Kidney epithelial cell (primary cell): ENCODE data around the gene PCDHA10. TPM values are rescaled to one million over a fixed set of nuclear protein-coding genes. Genes with fewer than 3 reads are reported as not detected.
"Not testable (repeated sequence)": the region's sequence is repeated elsewhere in the genome, so short reads cannot be mapped to it uniquely, and the experiment has no call there.

Experiments used
- DNase-seq: peaks from one replicate; pipeline ENCODE4 v3.0.0-alpha.2; 2010; ENCODE audit warnings: low read depth
- H3K27me3 ChIP-seq: 2 replicates; pipeline ENCODE4 v1.6.0; 2011; ENCODE audit warnings: low read length; ENCODE audit not compliant: control insufficient read depth, insufficient read depth
- H3K36me3 ChIP-seq: 2 replicates; pipeline ENCODE4 v1.5.1; 2011; ENCODE audit warnings: low read length; ENCODE audit not compliant: control insufficient read depth, insufficient read depth
- H3K4me3 ChIP-seq: 2 replicates; pipeline ENCODE4 v1.5.1; 2011; ENCODE audit warnings: low read depth, mild to moderate bottlenecking, control low read depth, low read length
- total RNA-seq: library from RNA; depleted of rRNA; stranded (reverse); fragments of >200 nt; gene quantifications from 2 replicates; pipeline ENCODE4 v1.2.3, GENCODE V29; 2015
- TF ChIP-seq, protein P1 (sequence below): IDR thresholded peaks from 2 replicates; pipeline ENCODE4 v1.5.1; 2011; ENCODE audit warnings: mild to moderate bottlenecking, moderate library complexity, low read length, control low read depth, inconsistent platforms; ENCODE audit not compliant: insufficient read depth, poor library complexity, severe bottlenecking

PCDHA10 gene
- total RNA-seq, 1 donor from 2014 or later = 0.33 TPM

DNA sequence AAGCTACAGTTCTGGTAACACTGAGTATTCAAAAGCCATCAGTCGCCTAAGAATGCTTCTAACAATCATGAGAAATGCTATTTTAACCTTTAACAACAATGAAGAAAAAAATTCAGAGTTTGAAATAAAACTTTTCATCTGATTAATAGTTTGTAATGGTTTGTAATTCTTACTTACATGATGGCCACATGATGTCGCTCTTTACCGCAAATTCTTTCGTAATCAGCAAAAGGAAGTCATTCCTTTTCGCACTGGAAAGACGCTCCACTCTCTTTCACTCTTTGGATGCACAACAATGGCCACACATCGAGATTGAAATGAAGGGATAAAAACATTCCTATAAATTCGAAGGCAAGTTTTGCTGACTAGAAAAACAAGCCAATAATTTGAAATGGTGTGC is 21.7 kb upstream of the PCDHA10 start, which contains the start of gene PCDHA7:
Gene PCDHA7, plus strand, starts transcription at position 277 of the 400 bp plus-strand sequence. Its CDS starts 115 bp downstream, at position 392.
- H3K27me3 ChIP-seq = no peaks in the 10 kb centered on the region
- no peak for DNase-seq
- H3K4me3 ChIP-seq = no peak within 1 kb of the TSS
- H3K36me3 ChIP-seq = no peaks in the 10 kb centered on the region
- TF ChIP-seq, protein P1, sequence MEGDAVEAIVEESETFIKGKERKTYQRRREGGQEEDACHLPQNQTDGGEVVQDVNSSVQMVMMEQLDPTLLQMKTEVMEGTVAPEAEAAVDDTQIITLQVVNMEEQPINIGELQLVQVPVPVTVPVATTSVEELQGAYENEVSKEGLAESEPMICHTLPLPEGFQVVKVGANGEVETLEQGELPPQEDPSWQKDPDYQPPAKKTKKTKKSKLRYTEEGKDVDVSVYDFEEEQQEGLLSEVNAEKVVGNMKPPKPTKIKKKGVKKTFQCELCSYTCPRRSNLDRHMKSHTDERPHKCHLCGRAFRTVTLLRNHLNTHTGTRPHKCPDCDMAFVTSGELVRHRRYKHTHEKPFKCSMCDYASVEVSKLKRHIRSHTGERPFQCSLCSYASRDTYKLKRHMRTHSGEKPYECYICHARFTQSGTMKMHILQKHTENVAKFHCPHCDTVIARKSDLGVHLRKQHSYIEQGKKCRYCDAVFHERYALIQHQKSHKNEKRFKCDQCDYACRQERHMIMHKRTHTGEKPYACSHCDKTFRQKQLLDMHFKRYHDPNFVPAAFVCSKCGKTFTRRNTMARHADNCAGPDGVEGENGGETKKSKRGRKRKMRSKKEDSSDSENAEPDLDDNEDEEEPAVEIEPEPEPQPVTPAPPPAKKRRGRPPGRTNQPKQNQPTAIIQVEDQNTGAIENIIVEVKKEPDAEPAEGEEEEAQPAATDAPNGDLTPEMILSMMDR = no peak

DNA sequence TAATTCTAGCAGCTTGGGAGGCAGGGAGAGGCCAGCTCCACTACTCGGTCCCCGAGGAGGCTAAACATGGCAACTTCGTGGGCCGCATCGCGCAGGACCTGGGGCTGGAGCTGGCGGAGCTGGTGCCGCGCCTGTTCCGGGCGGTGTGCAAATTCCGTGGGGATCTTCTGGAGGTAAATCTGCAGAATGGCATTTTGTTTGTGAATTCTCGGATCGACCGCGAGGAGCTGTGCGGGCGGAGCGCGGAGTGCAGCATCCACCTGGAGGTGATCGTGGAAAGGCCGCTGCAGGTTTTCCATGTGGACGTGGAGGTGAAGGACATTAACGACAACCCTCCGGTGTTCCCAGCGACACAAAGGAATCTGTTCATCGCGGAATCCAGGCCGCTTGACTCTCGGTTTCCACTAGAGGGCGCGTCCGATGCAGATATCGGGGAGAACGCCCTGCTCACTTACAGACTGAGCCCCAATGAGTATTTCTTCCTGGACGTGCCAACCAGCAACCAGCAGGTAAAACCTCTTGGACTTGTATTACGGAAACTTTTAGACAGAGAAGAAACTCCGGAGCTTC is 21.2 kb upstream of the PCDHA10 start:
- not testable (repeated sequence) for H3K36me3 ChIP-seq, DNase-seq, H3K4me3 ChIP-seq, H3K27me3 ChIP-seq

DNA sequence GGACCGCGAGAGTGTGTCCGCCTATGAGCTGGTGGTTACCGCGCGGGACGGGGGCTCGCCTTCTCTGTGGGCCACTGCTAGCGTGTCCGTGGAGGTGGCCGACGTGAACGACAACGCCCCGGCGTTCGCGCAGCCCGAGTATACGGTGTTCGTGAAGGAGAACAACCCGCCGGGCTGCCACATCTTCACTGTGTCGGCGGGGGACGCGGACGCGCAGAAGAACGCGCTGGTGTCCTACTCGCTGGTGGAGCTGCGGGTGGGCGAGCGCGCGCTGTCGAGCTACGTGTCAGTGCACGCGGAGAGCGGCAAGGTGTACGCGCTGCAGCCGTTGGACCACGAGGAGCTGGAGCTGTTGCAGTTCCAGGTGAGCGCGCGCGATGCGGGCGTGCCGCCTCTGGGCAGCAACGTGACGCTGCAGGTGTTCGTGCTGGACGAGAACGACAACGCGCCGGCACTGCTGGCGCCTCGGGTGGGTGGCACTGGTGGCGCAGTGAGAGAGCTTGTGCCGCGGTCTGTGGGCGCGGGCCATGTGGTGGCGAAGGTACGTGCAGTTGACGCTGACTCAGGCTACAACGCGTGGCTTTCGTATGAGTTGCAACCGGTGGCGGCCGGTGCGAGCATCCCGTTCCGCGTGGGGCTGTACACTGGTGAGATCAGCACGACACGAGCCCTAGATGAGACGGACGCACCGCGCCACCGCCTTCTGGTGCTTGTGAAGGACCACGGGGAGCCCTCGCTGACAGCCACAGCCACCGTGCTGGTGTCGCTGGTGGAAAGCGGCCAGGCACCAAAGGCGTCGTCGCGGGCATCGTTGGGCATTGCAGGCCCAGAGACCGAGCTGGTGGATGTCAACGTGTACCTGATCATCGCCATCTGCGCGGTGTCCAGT is 19.8 kb upstream of the PCDHA10 start:
- DNase-seq = no peak

DNA sequence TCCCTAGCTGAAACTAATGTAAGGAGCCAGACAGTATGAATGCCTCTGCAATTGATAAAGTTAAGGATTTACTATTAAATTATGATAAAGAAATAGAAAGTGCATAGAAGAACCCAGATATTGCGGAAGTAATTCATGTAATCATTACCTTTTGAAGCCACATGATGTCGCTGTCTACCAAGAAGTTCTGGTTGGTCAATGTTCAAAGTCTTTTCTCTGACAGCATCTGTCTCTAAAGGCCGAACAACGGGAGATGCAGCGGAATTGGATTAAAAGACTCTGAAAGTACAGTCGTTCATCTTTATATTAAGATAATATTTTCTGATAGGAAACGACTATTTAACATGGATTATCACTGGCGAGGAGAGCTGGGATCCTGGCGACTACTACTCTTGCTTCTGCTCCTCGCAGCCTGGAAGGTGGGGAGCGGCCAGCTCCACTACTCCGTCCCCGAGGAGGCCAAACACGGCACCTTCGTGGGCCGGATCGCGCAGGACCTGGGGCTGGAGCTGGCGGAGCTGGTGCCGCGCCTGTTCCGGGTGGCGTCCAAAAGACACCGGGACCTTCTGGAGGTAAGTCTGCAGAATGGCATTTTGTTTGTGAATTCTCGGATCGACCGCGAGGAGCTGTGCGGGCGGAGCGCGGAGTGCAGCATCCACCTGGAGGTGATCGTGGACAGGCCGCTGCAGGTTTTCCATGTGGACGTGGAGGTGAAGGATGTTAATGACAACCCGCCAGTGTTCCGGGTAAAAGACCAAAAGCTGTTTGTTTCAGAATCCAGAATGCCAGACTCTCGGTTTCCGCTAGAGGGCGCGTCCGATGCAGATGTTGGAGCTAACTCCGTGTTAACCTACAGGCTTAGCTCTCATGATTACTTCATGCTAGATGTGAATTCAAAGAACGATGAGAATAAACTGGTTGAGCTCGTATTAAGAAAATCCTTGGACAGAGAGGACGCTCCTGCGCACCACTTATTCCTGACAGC is 14.4 kb upstream of the PCDHA10 start, which contains the start of gene PCDHA8:
Gene PCDHA8, plus strand, starts transcription at position 210 of the 985 bp plus-strand sequence. Its CDS starts 135 bp downstream, at position 345.
- Histone ChIP-seq H3K4me3 (no peak within 1 kb of the TSS), H3K27me3 (no peaks in the 10 kb centered on the region), H3K36me3 (no peaks in the 10 kb centered on the region)
- DNase-seq = no peak
- TF ChIP-seq, protein P1 = peak; percentile 15

More for the DNA sequence above, 19.8 kb upstream of the PCDHA10 start:
- H3K36me3 ChIP-seq = no peaks in the 10 kb centered on the region
- TF ChIP-seq, protein P1 = no peak
- H3K27me3 ChIP-seq = no peaks in the 10 kb centered on the region
- no peak overlapping the region for H3K4me3 ChIP-seq

DNA sequence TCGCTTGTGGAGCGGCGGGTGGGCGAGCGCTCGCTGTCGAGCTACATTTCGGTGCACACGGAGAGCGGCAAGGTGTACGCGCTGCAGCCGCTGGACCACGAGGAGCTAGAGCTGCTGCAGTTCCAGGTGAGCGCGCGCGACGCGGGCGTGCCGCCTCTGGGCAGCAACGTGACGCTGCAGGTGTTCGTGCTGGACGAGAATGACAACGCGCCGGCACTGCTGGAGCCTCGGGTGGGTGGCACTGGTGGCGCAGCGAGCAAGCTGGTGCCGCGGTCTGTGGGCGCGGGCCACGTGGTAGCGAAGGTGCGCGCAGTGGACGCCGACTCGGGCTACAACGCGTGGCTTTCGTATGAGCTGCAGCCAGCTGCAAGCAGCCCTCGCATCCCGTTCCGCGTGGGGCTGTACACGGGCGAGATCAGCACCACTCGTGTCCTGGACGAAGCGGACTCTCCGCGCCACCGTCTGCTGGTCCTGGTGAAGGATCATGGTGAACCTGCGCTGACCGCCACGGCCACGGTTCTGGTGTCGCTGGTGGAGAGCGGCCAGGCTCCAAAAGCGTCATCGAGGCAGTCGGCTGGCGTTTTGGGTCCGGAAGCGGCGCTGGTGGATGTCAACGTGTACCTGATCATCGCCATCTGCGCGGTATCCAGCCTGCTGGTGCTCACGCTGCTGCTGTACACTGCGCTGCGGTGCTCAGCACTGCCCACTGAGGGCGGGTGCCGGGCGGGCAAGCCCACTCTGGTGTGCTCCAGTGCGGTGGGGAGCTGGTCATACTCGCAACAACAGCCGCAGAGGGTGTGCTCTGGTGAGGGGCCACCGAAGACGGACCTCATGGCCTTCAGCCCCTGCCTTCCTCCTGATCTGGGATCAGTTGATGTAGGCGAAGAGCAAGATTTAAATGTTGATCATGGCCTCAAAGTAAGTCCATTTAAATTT is 12.6 kb upstream of the PCDHA10 start:
- TF ChIP-seq, protein P1 = no peak
- no peak for DNase-seq

DNA sequence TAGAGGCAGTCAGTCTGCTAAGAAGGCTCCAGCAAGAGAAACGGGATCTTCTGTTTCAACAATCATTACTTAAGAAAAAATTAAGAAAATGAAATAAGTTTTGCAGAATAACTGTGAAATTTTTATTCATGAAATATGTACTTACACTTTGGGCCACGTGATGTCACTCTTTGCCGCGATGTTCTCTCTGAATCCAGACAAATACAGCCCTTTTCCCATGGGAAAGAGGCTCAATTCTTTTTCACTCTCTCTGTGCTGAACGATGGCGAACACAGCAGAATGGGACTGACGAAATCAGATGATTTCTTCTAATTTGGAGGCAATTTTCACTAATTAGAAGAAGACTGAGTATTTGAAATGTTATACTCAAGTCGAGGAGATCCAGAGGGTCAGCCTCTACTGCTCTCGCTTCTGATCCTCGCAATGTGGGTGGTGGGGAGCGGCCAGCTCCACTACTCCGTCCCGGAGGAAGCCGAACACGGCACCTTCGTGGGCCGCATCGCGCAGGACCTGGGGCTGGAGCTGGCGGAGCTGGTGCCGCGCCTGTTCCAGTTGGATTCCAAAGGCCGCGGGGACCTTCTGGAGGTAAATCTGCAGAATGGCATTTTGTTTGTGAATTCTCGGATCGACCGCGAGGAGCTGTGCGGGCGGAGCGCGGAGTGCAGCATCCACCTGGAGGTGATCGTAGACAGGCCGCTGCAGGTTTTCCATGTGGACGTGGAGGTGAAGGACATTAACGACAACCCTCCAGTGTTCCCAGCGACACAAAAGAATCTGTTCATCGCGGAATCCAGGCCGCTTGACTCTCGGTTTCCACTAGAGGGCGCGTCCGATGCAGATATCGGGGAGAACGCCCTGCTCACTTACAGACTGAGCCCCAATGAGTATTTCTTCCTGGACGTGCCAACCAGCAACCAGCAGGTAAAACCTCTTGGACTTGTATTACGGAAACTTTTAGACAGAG is 7.3 kb upstream of the PCDHA10 start, which contains the start of gene PCDHA9:
Gene PCDHA9, plus strand, starts transcription at position 244 of the 964 bp plus-strand sequence. Its CDS starts 114 bp downstream, at position 358.
- H3K27me3 ChIP-seq, H3K4me3 ChIP-seq, DNase-seq, H3K36me3 ChIP-seq: not testable (repeated sequence)

More for the DNA sequence above, 12.6 kb upstream of the PCDHA10 start:
- Histone ChIP-seq H3K36me3 (no peaks in the 10 kb centered on the region), H3K27me3 (no peaks in the 10 kb centered on the region), H3K4me3 (no peak overlapping the region)

DNA sequence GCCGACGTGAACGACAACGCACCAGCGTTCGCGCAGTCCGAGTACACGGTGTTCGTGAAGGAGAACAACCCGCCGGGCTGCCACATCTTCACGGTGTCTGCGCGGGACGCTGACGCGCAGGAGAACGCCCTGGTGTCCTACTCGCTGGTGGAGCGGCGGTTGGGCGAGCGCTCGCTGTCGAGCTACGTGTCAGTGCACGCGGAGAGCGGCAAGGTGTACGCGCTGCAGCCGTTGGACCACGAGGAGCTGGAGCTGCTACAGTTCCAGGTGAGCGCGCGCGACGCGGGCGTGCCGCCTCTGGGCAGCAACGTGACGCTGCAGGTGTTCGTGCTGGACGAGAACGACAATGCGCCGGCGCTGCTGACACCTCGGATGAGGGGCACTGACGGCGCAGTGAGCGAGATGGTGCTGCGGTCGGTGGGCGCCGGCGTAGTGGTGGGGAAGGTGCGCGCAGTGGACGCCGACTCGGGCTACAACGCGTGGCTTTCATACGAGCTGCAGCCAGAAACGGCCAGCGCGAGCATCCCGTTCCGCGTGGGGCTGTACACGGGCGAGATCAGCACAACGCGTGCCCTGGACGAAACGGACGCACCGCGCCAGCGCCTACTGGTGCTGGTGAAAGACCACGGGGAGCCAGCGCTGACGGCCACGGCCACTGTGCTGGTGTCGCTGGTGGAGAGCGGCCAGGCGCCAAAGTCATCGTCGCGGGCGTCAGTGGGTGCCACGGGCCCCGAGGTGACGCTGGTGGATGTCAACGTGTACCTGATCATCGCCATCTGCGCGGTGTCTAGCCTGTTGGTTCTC is 5.7 kb upstream of the PCDHA10 start:
- H3K27me3 ChIP-seq, DNase-seq, H3K4me3 ChIP-seq, H3K36me3 ChIP-seq: not testable (repeated sequence)
